Liver (tissue), 9 donors: ENCODE data around the gene CALU. TPM values are rescaled to one million over a fixed set of nuclear protein-coding genes. Genes with fewer than 3 reads are reported as not detected.

Source experiments
- DNase-seq: peaks from one replicate; pipeline ENCODE4 v3.0.0-alpha.2; 2017; ENCODE audit warnings: low spot score
- H3K27ac ChIP-seq, 2 donors: one replicate each; pipeline ENCODE4 v1.7.0; 2013; ENCODE audit warnings: inconsistent platforms in 2 of 2, low read length in 2 of 2, control low read depth in 1 of 2, low read depth in 1 of 2, mild to moderate bottlenecking in 1 of 2
- H3K27me3 ChIP-seq, 4 donors: one replicate each; pipeline versions ENCODE4 v1.6.1 to v1.7.0; 2013; ENCODE audit warnings: low read length in 3 of 4, inconsistent platforms in 1 of 4, mild to moderate bottlenecking in 1 of 4, moderate library complexity in 1 of 4; ENCODE audit not compliant: control insufficient read depth in 4 of 4, insufficient read depth in 4 of 4
- H3K36me3 ChIP-seq, 4 donors: one replicate each; pipeline versions ENCODE4 v1.6.1 to v1.7.0; 2013; ENCODE audit warnings: low read length in 3 of 4, mild to moderate bottlenecking in 3 of 4, low read depth in 1 of 4, moderate library complexity in 1 of 4; ENCODE audit not compliant: control insufficient read depth in 4 of 4, insufficient read depth in 3 of 4
- H3K4me1 ChIP-seq, 4 donors: one replicate each; pipeline versions ENCODE4 v1.6.1 to v1.7.0; 2013; ENCODE audit warnings: low read length in 3 of 4, mild to moderate bottlenecking in 3 of 4, moderate library complexity in 1 of 4; ENCODE audit not compliant: control insufficient read depth in 4 of 4, insufficient read depth in 4 of 4
- H3K4me3 ChIP-seq, 3 donors: one replicate each; pipeline versions ENCODE4 v1.6.1 to v1.7.0; 2013; ENCODE audit warnings: low read length in 3 of 3, control low read depth in 1 of 3, low read depth in 1 of 3, mild to moderate bottlenecking in 1 of 3
- H3K9ac ChIP-seq, 2 donors: one replicate each; pipeline ENCODE4 v1.7.0; 2013; ENCODE audit warnings: low read length in 2 of 2, mild to moderate bottlenecking in 2 of 2, moderate library complexity in 2 of 2, control low read depth in 1 of 2, low read depth in 1 of 2
- H3K9me3 ChIP-seq, 4 donors: one replicate each; pipeline versions ENCODE4 v1.6.1 to v1.7.0; 2013; ENCODE audit warnings: low read length in 3 of 4; ENCODE audit not compliant: control insufficient read depth in 4 of 4
- EGR1 ChIP-seq, 2 donors: IDR thresholded peaks; 2 replicates each; pipeline ENCODE4 v1.6.1; 2016 to 2018; ENCODE audit warnings: antibody characterized with exemption in 2 of 2, low read depth in 2 of 2
- FOXA1 ChIP-seq: IDR thresholded peaks from 2 replicates; pipeline ENCODE4 v1.6.1; 2016; ENCODE audit warnings: antibody characterized with exemption
- FOXA2 ChIP-seq: IDR thresholded peaks from 2 replicates; pipeline ENCODE4 v1.6.1; 2016; ENCODE audit warnings: antibody characterized with exemption
- GABPA ChIP-seq, 2 donors: IDR thresholded peaks in 1 of 2; conservative IDR thresholded peaks in 1 of 2; 2 replicates each; pipeline ENCODE4 v1.6.1; 2016; ENCODE audit warnings: antibody characterized with exemption in 2 of 2, mild to moderate bottlenecking in 1 of 2, moderate library complexity in 1 of 2
- HNF4A ChIP-seq, 2 donors: conservative IDR thresholded peaks; 2 replicates each; pipeline ENCODE4 v1.6.1; 2016; ENCODE audit warnings: antibody characterized with exemption in 2 of 2, mild to moderate bottlenecking in 2 of 2
- HNF4G ChIP-seq: IDR thresholded peaks from 2 replicates; pipeline ENCODE4 v1.6.1; 2016; ENCODE audit warnings: antibody characterized with exemption
- JUND ChIP-seq, 2 donors: IDR thresholded peaks; 2 replicates each; pipeline ENCODE4 v1.6.1; 2016; ENCODE audit warnings: antibody characterized with exemption in 2 of 2
- NR2F2 ChIP-seq: IDR thresholded peaks from 2 replicates; pipeline ENCODE4 v1.6.1; 2016; ENCODE audit warnings: antibody characterized with exemption
- RAD21 ChIP-seq, 2 donors: IDR thresholded peaks; 2 replicates each; pipeline ENCODE4 v1.6.1; 2016; ENCODE audit warnings: antibody characterized with exemption in 2 of 2, mild to moderate bottlenecking in 2 of 2
- RXRA ChIP-seq, 2 donors: IDR thresholded peaks; 2 replicates each; pipeline ENCODE4 v1.6.1; 2017 to 2018; ENCODE audit warnings: antibody characterized with exemption in 2 of 2, mild to moderate bottlenecking in 1 of 2
- SP1 ChIP-seq: IDR thresholded peaks from 2 replicates; pipeline ENCODE4 v1.6.1; 2018; ENCODE audit warnings: antibody characterized with exemption, mild to moderate bottlenecking
- TAF1 ChIP-seq: conservative IDR thresholded peaks from 2 replicates; pipeline ENCODE4 v1.6.1; 2016; ENCODE audit warnings: antibody characterized with exemption, mild to moderate bottlenecking
- YY1 ChIP-seq: IDR thresholded peaks from 2 replicates; pipeline ENCODE4 v1.6.1; 2016; ENCODE audit warnings: antibody characterized with exemption, mild to moderate bottlenecking
- WGBS: extraction: QIAGEN DNeasy Blood & Tissue Kit; methylation state at CpG from one replicate; pipeline ENCODE4 v1.1.7; 2013; 5-methylcytosine and 5-hydroxymethylcytosine counted together
- polyA plus RNA-seq, 2 donors: library from polyadenylated mRNA; stranded (reverse) in 1 of 2; unstranded in 1 of 2; fragments of 200-250 nt in 1 of 2; fragments of >200 nt in 1 of 2; fragmentation: Nextera tagmentation in 1 of 2; extraction: Ambion mirVana in 1 of 2; gene quantifications; one replicate each; pipeline versions ENCODE4 v1.2.1 to v1.2.3, GENCODE V29; 2013 to 2015
- total RNA-seq, 2 donors: library from RNA; depleted of rRNA; stranded (reverse); fragments of >200 nt; gene quantifications; one replicate each; pipeline ENCODE4 v1.2.3, GENCODE V29; 2014
- TF ChIP-seq, protein P1 (sequence below): IDR thresholded peaks from 2 replicates; pipeline ENCODE4 v1.6.1; 2016; ENCODE audit warnings: antibody characterized with exemption, mild to moderate bottlenecking
- TF ChIP-seq, protein P2 (sequence below): IDR thresholded peaks from 2 replicates; pipeline ENCODE4 v1.6.1; 2016; ENCODE audit warnings: antibody characterized with exemption
- TF ChIP-seq, protein P3 (sequence below): IDR thresholded peaks from 2 replicates; pipeline ENCODE4 v1.6.1; 2016; ENCODE audit warnings: antibody characterized with exemption
- TF ChIP-seq, protein P4 (sequence below): IDR thresholded peaks from 2 replicates; pipeline ENCODE4 v1.6.1; 2016; ENCODE audit warnings: antibody characterized with exemption
- TF ChIP-seq, protein P5 (sequence below): fragments of 150-350 bp; IDR thresholded peaks from 2 replicates; pipeline ENCODE4 v1.5.1; 2017; ENCODE audit warnings: improper control_type of control experiment, low read depth, low read length; ENCODE audit not compliant: missing input control
- donor health status: healthy.
- donor health status: healthy.
- donor health status: healthy.
- donor health status: healthy.
- donor health status: healthy.

CALU gene
- total and polyA plus RNA-seq, 4 donors, result 37.1 to 57.9 (median 42.5) TPM

DNA sequence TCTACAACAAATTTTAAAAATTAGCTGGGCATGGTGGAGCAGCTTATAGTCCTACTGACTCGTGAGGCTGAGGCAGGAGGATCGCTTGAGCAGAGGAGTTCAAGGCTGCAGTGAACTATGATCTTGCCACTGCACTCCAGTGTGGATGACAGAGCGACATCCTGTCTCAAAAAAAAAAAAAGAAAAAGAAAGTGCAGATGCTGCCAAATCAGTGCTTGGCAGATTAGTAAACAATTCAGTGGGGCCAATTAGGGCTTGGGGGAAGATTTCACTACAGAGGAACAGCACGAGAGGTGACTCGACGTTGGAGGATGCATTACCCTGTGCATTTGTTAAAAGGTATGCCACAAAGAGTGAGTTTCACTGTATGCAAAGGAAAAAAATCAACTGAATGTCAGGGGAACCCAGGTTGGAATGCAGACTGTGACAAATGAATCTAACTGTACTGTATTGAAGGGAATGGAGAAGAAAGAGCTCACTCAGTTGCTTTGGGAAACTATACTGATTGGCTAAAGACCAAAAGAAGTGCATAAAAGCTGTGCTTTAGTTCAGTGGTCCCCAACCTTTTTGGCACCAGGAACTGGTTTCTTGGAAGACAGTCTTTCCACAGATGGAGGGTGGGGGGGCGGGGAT, 35.4 kb upstream of the CALU start:
- Histone ChIP-seq H3K4me3 (no peak overlapping the region), H3K9me3 (no peaks in the 10 kb centered on the region), H3K36me3 (no peaks in the 10 kb centered on the region), H3K27me3 (peaks cover 0 to 3% (median 0%) of the 10 kb centered on the region in 4 donors), H3K4me1 (no peaks in the 10 kb centered on the region), H3K9ac (no peak overlapping the region), H3K27ac (no peak overlapping the region)
- WGBS, result 63% methylated on average over 7 of the region's 7 CpGs
- DNase-seq, result no peak
- TF ChIP-seq, protein P1, sequence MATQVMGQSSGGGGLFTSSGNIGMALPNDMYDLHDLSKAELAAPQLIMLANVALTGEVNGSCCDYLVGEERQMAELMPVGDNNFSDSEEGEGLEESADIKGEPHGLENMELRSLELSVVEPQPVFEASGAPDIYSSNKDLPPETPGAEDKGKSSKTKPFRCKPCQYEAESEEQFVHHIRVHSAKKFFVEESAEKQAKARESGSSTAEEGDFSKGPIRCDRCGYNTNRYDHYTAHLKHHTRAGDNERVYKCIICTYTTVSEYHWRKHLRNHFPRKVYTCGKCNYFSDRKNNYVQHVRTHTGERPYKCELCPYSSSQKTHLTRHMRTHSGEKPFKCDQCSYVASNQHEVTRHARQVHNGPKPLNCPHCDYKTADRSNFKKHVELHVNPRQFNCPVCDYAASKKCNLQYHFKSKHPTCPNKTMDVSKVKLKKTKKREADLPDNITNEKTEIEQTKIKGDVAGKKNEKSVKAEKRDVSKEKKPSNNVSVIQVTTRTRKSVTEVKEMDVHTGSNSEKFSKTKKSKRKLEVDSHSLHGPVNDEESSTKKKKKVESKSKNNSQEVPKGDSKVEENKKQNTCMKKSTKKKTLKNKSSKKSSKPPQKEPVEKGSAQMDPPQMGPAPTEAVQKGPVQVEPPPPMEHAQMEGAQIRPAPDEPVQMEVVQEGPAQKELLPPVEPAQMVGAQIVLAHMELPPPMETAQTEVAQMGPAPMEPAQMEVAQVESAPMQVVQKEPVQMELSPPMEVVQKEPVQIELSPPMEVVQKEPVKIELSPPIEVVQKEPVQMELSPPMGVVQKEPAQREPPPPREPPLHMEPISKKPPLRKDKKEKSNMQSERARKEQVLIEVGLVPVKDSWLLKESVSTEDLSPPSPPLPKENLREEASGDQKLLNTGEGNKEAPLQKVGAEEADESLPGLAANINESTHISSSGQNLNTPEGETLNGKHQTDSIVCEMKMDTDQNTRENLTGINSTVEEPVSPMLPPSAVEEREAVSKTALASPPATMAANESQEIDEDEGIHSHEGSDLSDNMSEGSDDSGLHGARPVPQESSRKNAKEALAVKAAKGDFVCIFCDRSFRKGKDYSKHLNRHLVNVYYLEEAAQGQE, result no peak
- peak; percentile 73 for TF ChIP-seq NR2F2

DNA sequence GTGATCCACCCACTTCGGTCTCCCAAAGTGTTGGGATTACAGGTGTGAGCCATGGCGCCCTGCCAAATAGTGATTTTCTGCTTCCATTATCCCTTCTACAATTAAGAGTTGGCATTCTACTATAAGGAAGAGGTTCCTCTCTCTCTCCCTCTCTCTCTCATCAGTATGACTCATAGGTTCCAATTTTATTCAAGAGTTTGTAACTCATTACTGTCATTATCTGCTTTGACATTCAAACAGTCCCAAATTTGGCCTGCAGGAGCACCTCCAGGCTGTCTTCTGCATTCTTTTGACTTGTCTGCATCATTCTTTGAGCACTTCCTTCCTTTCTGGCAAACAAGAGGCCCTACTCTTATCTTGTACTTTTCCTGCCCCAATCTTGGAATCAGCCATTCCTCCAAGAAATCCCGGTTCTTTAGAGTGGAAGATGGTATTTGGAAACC, 33.2 kb upstream of the CALU start:
- no peak for TF ChIP-seq FOXA2
- TF ChIP-seq, protein P2, sequence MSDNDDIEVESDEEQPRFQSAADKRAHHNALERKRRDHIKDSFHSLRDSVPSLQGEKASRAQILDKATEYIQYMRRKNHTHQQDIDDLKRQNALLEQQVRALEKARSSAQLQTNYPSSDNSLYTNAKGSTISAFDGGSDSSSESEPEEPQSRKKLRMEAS, result peak; percentile 27
- TF ChIP-seq SP1, result peak; percentile 24
- TF ChIP-seq NR2F2, result peak; percentile 54
- TF ChIP-seq YY1, result no peak
- TF ChIP-seq, protein P3, sequence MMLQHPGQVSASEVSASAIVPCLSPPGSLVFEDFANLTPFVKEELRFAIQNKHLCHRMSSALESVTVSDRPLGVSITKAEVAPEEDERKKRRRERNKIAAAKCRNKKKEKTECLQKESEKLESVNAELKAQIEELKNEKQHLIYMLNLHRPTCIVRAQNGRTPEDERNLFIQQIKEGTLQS, result no peak
- TF ChIP-seq, protein P1, result no peak
- peak in 1 of 2 donors; percentile 22 for TF ChIP-seq RAD21 (IDR thresholded peaks at IDR 0.05)
- TF ChIP-seq GABPA (IDR thresholded peaks at IDR 0.05 in 1 of 2, conservative IDR thresholded peaks at IDR 0.05 in 1 of 2), result no peak
- no peak for TF ChIP-seq HNF4A (conservative IDR thresholded peaks at IDR 0.05)
- TF ChIP-seq, protein P4, sequence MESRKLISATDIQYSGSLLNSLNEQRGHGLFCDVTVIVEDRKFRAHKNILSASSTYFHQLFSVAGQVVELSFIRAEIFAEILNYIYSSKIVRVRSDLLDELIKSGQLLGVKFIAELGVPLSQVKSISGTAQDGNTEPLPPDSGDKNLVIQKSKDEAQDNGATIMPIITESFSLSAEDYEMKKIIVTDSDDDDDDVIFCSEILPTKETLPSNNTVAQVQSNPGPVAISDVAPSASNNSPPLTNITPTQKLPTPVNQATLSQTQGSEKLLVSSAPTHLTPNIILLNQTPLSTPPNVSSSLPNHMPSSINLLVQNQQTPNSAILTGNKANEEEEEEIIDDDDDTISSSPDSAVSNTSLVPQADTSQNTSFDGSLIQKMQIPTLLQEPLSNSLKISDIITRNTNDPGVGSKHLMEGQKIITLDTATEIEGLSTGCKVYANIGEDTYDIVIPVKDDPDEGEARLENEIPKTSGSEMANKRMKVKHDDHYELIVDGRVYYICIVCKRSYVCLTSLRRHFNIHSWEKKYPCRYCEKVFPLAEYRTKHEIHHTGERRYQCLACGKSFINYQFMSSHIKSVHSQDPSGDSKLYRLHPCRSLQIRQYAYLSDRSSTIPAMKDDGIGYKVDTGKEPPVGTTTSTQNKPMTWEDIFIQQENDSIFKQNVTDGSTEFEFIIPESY, result no peak
- no peak for TF ChIP-seq FOXA1
- peak in 1 of 2 donors; percentile 12 for TF ChIP-seq EGR1 (IDR thresholded peaks at IDR 0.05; ENCODE audit: low read depth in 2 of 2)
- no peak for TF ChIP-seq TAF1
- no peak for TF ChIP-seq RXRA (IDR thresholded peaks at IDR 0.05)
- peak; percentile 67 to 79 for TF ChIP-seq JUND (IDR thresholded peaks at IDR 0.05)
- TF ChIP-seq, protein P5, sequence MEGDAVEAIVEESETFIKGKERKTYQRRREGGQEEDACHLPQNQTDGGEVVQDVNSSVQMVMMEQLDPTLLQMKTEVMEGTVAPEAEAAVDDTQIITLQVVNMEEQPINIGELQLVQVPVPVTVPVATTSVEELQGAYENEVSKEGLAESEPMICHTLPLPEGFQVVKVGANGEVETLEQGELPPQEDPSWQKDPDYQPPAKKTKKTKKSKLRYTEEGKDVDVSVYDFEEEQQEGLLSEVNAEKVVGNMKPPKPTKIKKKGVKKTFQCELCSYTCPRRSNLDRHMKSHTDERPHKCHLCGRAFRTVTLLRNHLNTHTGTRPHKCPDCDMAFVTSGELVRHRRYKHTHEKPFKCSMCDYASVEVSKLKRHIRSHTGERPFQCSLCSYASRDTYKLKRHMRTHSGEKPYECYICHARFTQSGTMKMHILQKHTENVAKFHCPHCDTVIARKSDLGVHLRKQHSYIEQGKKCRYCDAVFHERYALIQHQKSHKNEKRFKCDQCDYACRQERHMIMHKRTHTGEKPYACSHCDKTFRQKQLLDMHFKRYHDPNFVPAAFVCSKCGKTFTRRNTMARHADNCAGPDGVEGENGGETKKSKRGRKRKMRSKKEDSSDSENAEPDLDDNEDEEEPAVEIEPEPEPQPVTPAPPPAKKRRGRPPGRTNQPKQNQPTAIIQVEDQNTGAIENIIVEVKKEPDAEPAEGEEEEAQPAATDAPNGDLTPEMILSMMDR, result no peak
- TF ChIP-seq HNF4G, result no peak

More for the DNA sequence above, 33.2 kb upstream of the CALU start:
- Histone ChIP-seq H3K27me3 (no peaks in the 10 kb centered on the region), H3K27ac (no peak overlapping the region), H3K4me3 (no peak overlapping the region), H3K36me3 (no peaks in the 10 kb centered on the region), H3K9ac (no peak overlapping the region), H3K9me3 (no peaks in the 10 kb centered on the region), H3K4me1 (no peaks in the 10 kb centered on the region)
- no peak for DNase-seq
- WGBS, result 69% methylated on average over 3 of the region's 3 CpGs
